ENCODE results near the gene COPS3.

The COPS3 gene

GRCh38 chr17:17223736-17224135 is 57.3 kb downstream of the COPS3 start:
- H3K4me1 ChIP-seq (ENCODE audit: control insufficient read depth, insufficient read depth, low read depth, low read length), result peaks cover 4% of the 10 kb centered on the region
- no peak overlapping the region for H3K18ac ChIP-seq (ENCODE audit: low read depth in 1 of 2, low read length in 2 of 2)
- H2BK120ac ChIP-seq (ENCODE audit: low read depth, low read length), result no peak overlapping the region
- H3K79me1 ChIP-seq (replicated peaks; ENCODE audit: low read length, poor library complexity, severe bottlenecking), result peaks cover 57% of the 10 kb centered on the region
- H3K27me3 ChIP-seq (ENCODE audit: control insufficient read depth in 1 of 2, insufficient read depth in 1 of 2, low read length in 2 of 2), result no peaks in the 10 kb centered on the region
- no peak overlapping the region for H3K23ac ChIP-seq (ENCODE audit: low read length in 2 of 2)
- peaks cover 94 to 96% of the 10 kb centered on the region in 2 experiments for H3K36me3 ChIP-seq (ENCODE audit: control insufficient read depth in 1 of 2, insufficient read depth in 2 of 2, low read depth in 1 of 2, low read length in 2 of 2)
- no peak overlapping the region for H2AFZ ChIP-seq (ENCODE audit: low read depth, low read length)
- no peak overlapping the region for H2BK5ac ChIP-seq (ENCODE audit: low read depth, low read length, poor library complexity, severe bottlenecking)
- DNase-seq, result no peak
- H2AK5ac ChIP-seq (ENCODE audit: low read length, severe bottlenecking), result no peak overlapping the region
- no peak overlapping the region for H3K14ac ChIP-seq (ENCODE audit: low read length in 2 of 2)
- no peak overlapping the region for H3K9ac ChIP-seq (ENCODE audit: low read length)
- H3K4me2 ChIP-seq (ENCODE audit: low read length, poor library complexity, severe bottlenecking), result no peak overlapping the region
- no peaks in the 10 kb centered on the region for H3K9me3 ChIP-seq (ENCODE audit: control insufficient read depth, low read length)
- H4K8ac ChIP-seq (ENCODE audit: low read length), result no peak overlapping the region
- no peak overlapping the region for H3K4ac ChIP-seq (ENCODE audit: low read depth in 1 of 2, low read length in 2 of 2)
- no peak overlapping the region for H4K91ac ChIP-seq (ENCODE audit: low read length)
- H3K27ac ChIP-seq (ENCODE audit: low read length, poor library complexity, severe bottlenecking), result no peak overlapping the region
- no peak overlapping the region for H2BK15ac ChIP-seq (ENCODE audit: low read depth, poor library complexity, severe bottlenecking)
- no peak overlapping the region for H2BK12ac ChIP-seq (ENCODE audit: low read length in 2 of 2)
- WGBS, result 97% methylated on average over 16 of the region's 16 CpGs
- H3K4me3 ChIP-seq (ENCODE audit: insufficient read depth in 1 of 2, low read depth in 1 of 2, low read length in 2 of 2), result no peak overlapping the region

DNA sequence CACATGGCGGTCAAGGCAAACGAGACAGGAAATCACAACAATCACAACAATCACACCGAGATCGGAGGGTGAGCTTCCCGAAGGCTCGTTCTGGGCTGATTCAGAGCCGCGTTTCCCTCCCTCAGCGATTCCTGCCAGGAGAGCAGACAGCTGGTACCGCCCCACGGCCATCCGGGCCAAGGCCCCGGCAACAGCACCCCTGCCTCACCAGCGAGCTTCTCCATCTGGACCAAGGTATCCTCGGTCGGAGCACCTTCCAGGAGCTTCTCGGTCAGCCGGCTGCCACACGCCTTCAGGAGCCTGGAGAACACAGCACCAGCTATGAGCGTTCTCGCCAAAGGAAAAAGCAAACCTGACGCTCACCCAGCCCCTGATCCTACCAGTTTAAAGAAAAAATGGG is 59.7 kb downstream of the COPS3 start:
- Histone ChIP-seq H2AK5ac (ENCODE audit: low read length, severe bottlenecking) (no peak overlapping the region), H2BK12ac (ENCODE audit: low read length in 2 of 2) (no peak overlapping the region), H3K4me3 (ENCODE audit: insufficient read depth in 1 of 2, low read depth in 1 of 2, low read length in 2 of 2) (no peak overlapping the region), H3K4ac (ENCODE audit: low read depth in 1 of 2, low read length in 2 of 2) (no peak overlapping the region), H3K27ac (ENCODE audit: low read length, poor library complexity, severe bottlenecking) (no peak overlapping the region), H3K4me1 (ENCODE audit: control insufficient read depth, insufficient read depth, low read depth, low read length) (peaks cover 2% of the 10 kb centered on the region), H3K36me3 (ENCODE audit: control insufficient read depth in 1 of 2, insufficient read depth in 2 of 2, low read depth in 1 of 2, low read length in 2 of 2) (peaks cover 92 to 96% of the 10 kb centered on the region in 2 experiments), H2AFZ (ENCODE audit: low read depth, low read length) (no peak overlapping the region), H2BK15ac (ENCODE audit: low read depth, poor library complexity, severe bottlenecking) (no peak overlapping the region), H3K9ac (ENCODE audit: low read length) (no peak overlapping the region), H3K23ac (ENCODE audit: low read length in 2 of 2) (no peak overlapping the region), H3K14ac (ENCODE audit: low read length in 2 of 2) (no peak overlapping the region), H3K9me3 (ENCODE audit: control insufficient read depth, low read length) (no peaks in the 10 kb centered on the region), H2BK120ac (ENCODE audit: low read depth, low read length) (no peak overlapping the region), H3K18ac (ENCODE audit: low read depth in 1 of 2, low read length in 2 of 2) (no peak overlapping the region), H3K79me1 (replicated peaks; ENCODE audit: low read length, poor library complexity, severe bottlenecking) (peaks cover 57% of the 10 kb centered on the region), H4K8ac (ENCODE audit: low read length) (no peak overlapping the region), H4K91ac (ENCODE audit: low read length) (no peak overlapping the region), H3K4me2 (ENCODE audit: low read length, poor library complexity, severe bottlenecking) (no peak overlapping the region), H2BK5ac (ENCODE audit: low read depth, low read length, poor library complexity, severe bottlenecking) (no peak overlapping the region), H3K27me3 (ENCODE audit: control insufficient read depth in 1 of 2, insufficient read depth in 1 of 2, low read length in 2 of 2) (no peaks in the 10 kb centered on the region)
- DNase-seq, result no peak
- 98% methylated on average over 20 of the region's 22 CpGs for WGBS

DNA sequence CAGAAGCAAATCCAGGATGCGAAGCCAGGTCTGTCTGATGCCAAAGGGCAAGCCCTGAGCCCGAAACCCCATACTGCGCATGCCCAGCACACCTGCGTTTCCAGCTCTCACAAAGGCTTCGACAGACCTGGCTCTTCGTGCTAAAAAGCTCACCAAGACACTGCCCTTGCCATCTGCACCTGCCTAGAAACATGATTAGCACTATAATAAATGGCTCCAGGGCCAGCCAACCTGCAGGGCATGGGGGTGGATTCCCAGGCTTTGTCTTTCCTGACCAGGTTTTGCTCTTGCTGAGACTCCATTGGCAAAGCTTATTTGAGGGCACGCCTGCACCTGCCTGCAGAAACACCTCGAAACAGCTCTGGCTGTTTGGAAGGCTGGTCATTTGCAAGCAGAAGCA is 60.5 kb downstream of the COPS3 start:
- H3K4me2 ChIP-seq (ENCODE audit: low read length, poor library complexity, severe bottlenecking), result no peak overlapping the region
- no peaks in the 10 kb centered on the region for H3K9me3 ChIP-seq (ENCODE audit: control insufficient read depth, low read length)
- H3K4me1 ChIP-seq (ENCODE audit: control insufficient read depth, insufficient read depth, low read depth, low read length), result peaks cover 2% of the 10 kb centered on the region
- no peak overlapping the region for H3K27ac ChIP-seq (ENCODE audit: low read length, poor library complexity, severe bottlenecking)
- no peak overlapping the region for H3K4ac ChIP-seq (ENCODE audit: low read depth in 1 of 2, low read length in 2 of 2)
- no peak for DNase-seq
- H2BK5ac ChIP-seq (ENCODE audit: low read depth, low read length, poor library complexity, severe bottlenecking), result no peak overlapping the region
- no peak overlapping the region for H4K91ac ChIP-seq (ENCODE audit: low read length)
- 92% methylated on average over 8 of the region's 8 CpGs for WGBS
- H3K18ac ChIP-seq (ENCODE audit: low read depth in 1 of 2, low read length in 2 of 2), result no peak overlapping the region
- no peak overlapping the region for H3K9ac ChIP-seq (ENCODE audit: low read length)
- no peak overlapping the region for H2BK15ac ChIP-seq (ENCODE audit: low read depth, poor library complexity, severe bottlenecking)
- H3K23ac ChIP-seq (ENCODE audit: low read length in 2 of 2), result no peak overlapping the region
- H3K14ac ChIP-seq (ENCODE audit: low read length in 2 of 2), result no peak overlapping the region
- H4K8ac ChIP-seq (ENCODE audit: low read length), result no peak overlapping the region
- no peak overlapping the region for H2BK12ac ChIP-seq (ENCODE audit: low read length in 2 of 2)
- no peak overlapping the region for H3K4me3 ChIP-seq (ENCODE audit: insufficient read depth in 1 of 2, low read depth in 1 of 2, low read length in 2 of 2)
- H2BK120ac ChIP-seq (ENCODE audit: low read depth, low read length), result no peak overlapping the region
- H3K27me3 ChIP-seq (ENCODE audit: control insufficient read depth in 1 of 2, insufficient read depth in 1 of 2, low read length in 2 of 2), result no peaks in the 10 kb centered on the region
- no peak overlapping the region for H2AK5ac ChIP-seq (ENCODE audit: low read length, severe bottlenecking)
- no peak overlapping the region for H2AFZ ChIP-seq (ENCODE audit: low read depth, low read length)
- H3K36me3 ChIP-seq (ENCODE audit: control insufficient read depth in 1 of 2, insufficient read depth in 2 of 2, low read depth in 1 of 2, low read length in 2 of 2), result peaks cover 94 to 96% of the 10 kb centered on the region in 2 experiments
- peaks cover 55% of the 10 kb centered on the region for H3K79me1 ChIP-seq (replicated peaks; ENCODE audit: low read length, poor library complexity, severe bottlenecking)

DNA sequence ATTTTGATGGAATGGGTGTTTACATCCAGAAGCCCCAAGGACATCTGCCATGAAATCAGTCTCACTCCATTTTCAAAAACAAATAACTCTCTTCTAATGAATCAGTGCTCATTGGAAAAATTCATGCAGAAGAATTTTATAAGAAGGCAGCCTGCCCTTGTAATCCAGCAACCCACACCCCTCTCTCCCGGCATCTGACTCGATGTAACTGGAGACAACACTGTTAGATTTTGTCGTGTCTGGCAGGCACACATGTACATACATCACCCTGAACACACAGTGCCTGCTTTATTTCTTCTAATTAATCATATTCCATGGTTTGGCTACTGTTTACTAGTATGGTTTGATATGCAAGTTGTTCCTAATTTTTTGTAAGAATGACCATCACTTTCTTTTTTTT is 63.1 kb downstream of the COPS3 start:
- WGBS, result 95% methylated on average over 3 of the region's 3 CpGs
- Histone ChIP-seq H2AK5ac (ENCODE audit: low read length, severe bottlenecking) (no peak overlapping the region), H3K14ac (ENCODE audit: low read length in 2 of 2) (no peak overlapping the region), H2BK120ac (ENCODE audit: low read depth, low read length) (no peak overlapping the region), H3K4me1 (ENCODE audit: control insufficient read depth, insufficient read depth, low read depth, low read length) (peaks cover 2% of the 10 kb centered on the region), H2BK5ac (ENCODE audit: low read depth, low read length, poor library complexity, severe bottlenecking) (no peak overlapping the region), H2BK12ac (ENCODE audit: low read length in 2 of 2) (no peak overlapping the region), H3K9me3 (ENCODE audit: control insufficient read depth, low read length) (no peaks in the 10 kb centered on the region), H3K9ac (ENCODE audit: low read length) (no peak overlapping the region), H3K79me1 (replicated peaks; ENCODE audit: low read length, poor library complexity, severe bottlenecking) (peaks cover 55% of the 10 kb centered on the region), H3K4me3 (ENCODE audit: insufficient read depth in 1 of 2, low read depth in 1 of 2, low read length in 2 of 2) (no peak overlapping the region), H3K23ac (ENCODE audit: low read length in 2 of 2) (no peak overlapping the region), H4K91ac (ENCODE audit: low read length) (no peak overlapping the region), H4K8ac (ENCODE audit: low read length) (no peak overlapping the region), H3K27me3 (ENCODE audit: control insufficient read depth in 1 of 2, insufficient read depth in 1 of 2, low read length in 2 of 2) (no peaks in the 10 kb centered on the region), H2BK15ac (ENCODE audit: low read depth, poor library complexity, severe bottlenecking) (no peak overlapping the region), H3K4me2 (ENCODE audit: low read length, poor library complexity, severe bottlenecking) (no peak overlapping the region), H3K27ac (ENCODE audit: low read length, poor library complexity, severe bottlenecking) (no peak overlapping the region), H3K18ac (ENCODE audit: low read depth in 1 of 2, low read length in 2 of 2) (no peak overlapping the region), H3K36me3 (ENCODE audit: control insufficient read depth in 1 of 2, insufficient read depth in 2 of 2, low read depth in 1 of 2, low read length in 2 of 2) (peaks cover 88 to 94% of the 10 kb centered on the region in 2 experiments), H2AFZ (ENCODE audit: low read depth, low read length) (no peak overlapping the region), H3K4ac (ENCODE audit: low read depth in 1 of 2, low read length in 2 of 2) (no peak overlapping the region)
- DNase-seq, result no peak

Measured in mesenchymal stem cell (in vitro differentiated cells and primary cell).